Stimulated activated CD4-positive, alpha-beta T cell treated with anti-CD3 and anti-CD28 coated beads, Interleukin-2, amount 100 ng/mL, for 4 hours (primary cell): ENCODE data around the gene VAV1.
"Not testable (repeated sequence)": the region's sequence is repeated elsewhere in the genome, so short reads cannot be mapped to it uniquely, and the experiment has no call there.

Experiments
- DNase-seq: peaks from one replicate; pipeline ENCODE4 v3.0.0-alpha.2; 2020; ENCODE audit warnings: low read depth

Gene VAV1

GRCh38 chr19:6760606-6761005, 11.9 kb upstream of the VAV1 start:
- DNase-seq, result no peak

GRCh38 chr19:6761053-6761676, 11.3 kb upstream of the VAV1 start:
- no peak for DNase-seq

GRCh38 chr19:6762253-6762797, 10.2 kb upstream of the VAV1 start:
- not testable (repeated sequence) for DNase-seq

GRCh38 chr19:6765738-6766356, 6.7 kb upstream of the VAV1 start:
- DNase-seq, result no peak

GRCh38 chr19:6766357-6767080, 6.0 kb upstream of the VAV1 start:
- DNase-seq, result no peak

- no peak for DNase-seq
These were observed 5.5 kb upstream of the VAV1 start for GRCh38 chr19:6767081-6767356.

GRCh38 chr19:6767357-6768235, 4.9 kb upstream of the VAV1 start, which contains the start of gene SH2D3A:
Gene SH2D3A (minus strand): TSS chr19:6767435. CDS start chr19:6763748, 3,687 bp downstream.
- peak; percentile 95 for DNase-seq

GRCh38 chr19:6768236-6768785, 4.2 kb upstream of the VAV1 start:
- DNase-seq, result no peak

- no peak for DNase-seq
These were observed 3.4 kb upstream of the VAV1 start for GRCh38 chr19:6769006-6769619.

GRCh38 chr19:6771648-6772027, 870 bp upstream of the VAV1 start:
- DNase-seq, result not testable (repeated sequence)

- DNase-seq, result no peak
These were observed 386 bp downstream of the VAV1 start for GRCh38 chr19:6772866-6773322.

- peak; percentile 31 for DNase-seq
These were observed 919 bp downstream of the VAV1 start for GRCh38 chr19:6773323-6773931.

- no peak for DNase-seq
These were observed 2.6 kb downstream of the VAV1 start for GRCh38 chr19:6774821-6775707.

GRCh38 chr19:6776045-6776444, 3.5 kb downstream of the VAV1 start:
- not testable (repeated sequence) for DNase-seq

GRCh38 chr19:6776999-6777398, 4.5 kb downstream of the VAV1 start:
- no peak for DNase-seq

GRCh38 chr19:6777434-6777833, 4.9 kb downstream of the VAV1 start:
- DNase-seq, result no peak

GRCh38 chr19:6778386-6778785, 5.9 kb downstream of the VAV1 start:
- no peak for DNase-seq

- DNase-seq, result no peak
These were observed 6.7 kb downstream of the VAV1 start for GRCh38 chr19:6779206-6779605.

GRCh38 chr19:6787393-6787792, 14.9 kb downstream of the VAV1 start:
- no peak for DNase-seq

- no peak for DNase-seq
These were observed 16.4 kb downstream of the VAV1 start for GRCh38 chr19:6788896-6789295.
